ENCODE data around the gene BMERB1. TPM values are rescaled to one million over a fixed set of nuclear protein-coding genes. Genes with fewer than 3 reads are reported as not detected.

The BMERB1 gene
- total and polyA plus RNA-seq, 9 of the 15 experiments (the other 6 are each of a cell fraction or from before 2014, with no cell fraction given) = 0.29 to 2.9 (median 0.94) TPM

DNA sequence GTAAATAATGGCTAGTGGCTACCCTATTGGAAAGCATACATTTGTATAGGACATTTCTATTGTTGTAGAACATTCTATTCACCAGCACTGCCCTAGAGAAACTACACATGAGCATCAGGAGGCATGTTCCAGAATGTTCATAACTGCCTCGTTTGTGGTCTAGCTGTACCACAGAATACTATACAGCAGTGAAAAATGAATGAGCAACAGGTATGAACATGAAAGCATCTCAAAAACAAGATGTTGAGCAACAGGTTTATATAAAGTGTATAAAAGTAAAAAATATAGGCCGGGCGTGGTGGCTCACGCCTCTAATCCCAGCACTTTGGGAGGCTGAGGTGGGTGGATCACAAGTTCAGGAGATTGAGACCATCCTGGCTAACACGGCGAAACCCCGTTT lies 91.7 kb downstream of the BMERB1 start (continued):
- TF ChIP-seq, protein P1, sequence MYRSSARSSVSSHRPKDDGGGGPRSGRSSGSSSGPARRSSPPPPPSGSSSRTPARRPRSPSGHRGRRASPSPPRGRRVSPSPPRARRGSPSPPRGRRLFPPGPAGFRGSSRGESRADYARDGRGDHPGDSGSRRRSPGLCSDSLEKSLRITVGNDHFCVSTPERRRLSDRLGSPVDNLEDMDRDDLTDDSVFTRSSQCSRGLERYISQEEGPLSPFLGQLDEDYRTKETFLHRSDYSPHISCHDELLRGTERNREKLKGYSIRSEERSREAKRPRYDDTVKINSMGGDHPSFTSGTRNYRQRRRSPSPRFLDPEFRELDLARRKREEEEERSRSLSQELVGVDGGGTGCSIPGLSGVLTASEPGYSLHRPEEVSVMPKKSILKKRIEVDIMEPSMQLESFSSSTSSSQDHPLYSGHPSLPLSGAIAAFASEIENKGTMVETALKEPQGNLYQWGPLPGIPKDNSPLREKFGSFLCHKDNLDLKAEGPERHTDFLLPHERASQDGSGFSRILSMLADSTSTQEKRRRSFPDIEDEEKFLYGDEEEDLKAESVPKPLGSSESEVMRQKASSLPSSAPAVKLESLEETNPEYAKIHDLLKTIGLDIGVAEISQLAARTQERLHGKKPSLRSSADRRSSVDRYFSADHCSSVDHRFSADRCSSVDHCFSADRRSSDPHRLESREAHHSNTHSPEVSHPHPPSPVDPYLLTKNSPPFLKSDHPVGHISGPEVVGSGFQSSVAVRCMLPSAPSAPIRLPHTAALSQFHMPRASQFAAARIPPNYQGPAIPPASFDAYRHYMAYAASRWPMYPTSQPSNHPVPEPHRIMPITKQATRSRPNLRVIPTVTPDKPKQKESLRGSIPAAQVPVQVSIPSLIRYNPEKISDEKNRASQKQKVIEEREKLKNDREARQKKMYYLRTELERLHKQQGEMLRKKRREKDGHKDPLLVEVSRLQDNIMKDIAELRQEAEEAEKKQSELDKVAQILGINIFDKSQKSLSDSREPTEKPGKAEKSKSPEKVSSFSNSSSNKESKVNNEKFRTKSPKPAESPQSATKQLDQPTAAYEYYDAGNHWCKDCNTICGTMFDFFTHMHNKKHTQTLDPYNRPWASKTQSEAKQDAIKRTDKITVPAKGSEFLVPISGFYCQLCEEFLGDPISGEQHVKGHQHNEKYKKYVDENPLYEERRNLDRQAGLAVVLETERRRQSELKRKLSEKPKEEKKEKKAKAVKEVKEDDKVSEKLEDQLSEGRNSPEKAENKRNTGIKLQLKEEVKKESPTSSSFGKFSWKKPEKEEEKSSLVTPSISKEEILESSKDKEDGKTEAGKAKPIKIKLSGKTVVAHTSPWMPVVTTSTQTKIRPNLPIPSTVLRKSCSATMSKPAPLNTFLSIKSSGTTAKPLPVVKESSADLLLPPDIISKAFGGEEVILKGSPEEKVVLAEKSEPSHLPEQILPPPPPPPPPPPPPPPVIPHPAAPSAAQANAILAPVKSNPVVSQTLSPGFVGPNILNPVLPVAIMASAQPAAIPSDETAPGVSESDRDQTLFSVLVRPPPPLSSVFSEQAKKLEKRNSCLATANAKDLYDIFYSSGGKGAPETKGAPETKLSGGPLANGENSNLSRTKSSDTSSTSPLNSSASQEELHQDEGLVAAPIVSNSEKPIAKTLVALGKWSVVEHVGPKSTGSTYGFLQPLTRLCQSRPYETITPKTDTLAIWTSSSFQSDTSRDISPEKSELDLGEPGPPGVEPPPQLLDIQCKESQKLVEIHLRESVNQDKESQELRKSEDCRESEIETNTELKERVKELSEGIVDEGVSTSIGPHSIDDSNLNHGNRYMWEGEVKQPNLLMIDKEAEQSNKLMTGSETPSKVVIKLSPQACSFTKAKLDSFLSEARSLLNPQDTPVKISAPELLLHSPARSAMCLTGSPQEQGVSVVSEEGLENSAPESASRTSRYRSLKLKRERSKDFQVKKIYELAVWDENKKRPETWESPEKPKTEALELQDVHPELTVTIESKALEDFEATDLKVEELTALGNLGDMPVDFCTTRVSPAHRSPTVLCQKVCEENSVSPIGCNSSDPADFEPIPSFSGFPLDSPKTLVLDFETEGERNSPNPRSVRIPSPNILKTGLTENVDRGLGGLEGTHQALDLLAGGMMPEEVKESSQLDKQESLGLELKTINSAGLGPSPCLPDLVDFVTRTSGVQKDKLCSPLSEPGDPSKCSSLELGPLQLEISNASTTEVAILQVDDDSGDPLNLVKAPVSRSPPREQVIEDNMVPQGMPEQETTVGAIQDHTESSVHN (IDR thresholded peaks at IDR 0.05; ENCODE audit: borderline replicate concordance in 1 of 2, low read depth in 1 of 2) = no peak
- TF ChIP-seq, protein P2, sequence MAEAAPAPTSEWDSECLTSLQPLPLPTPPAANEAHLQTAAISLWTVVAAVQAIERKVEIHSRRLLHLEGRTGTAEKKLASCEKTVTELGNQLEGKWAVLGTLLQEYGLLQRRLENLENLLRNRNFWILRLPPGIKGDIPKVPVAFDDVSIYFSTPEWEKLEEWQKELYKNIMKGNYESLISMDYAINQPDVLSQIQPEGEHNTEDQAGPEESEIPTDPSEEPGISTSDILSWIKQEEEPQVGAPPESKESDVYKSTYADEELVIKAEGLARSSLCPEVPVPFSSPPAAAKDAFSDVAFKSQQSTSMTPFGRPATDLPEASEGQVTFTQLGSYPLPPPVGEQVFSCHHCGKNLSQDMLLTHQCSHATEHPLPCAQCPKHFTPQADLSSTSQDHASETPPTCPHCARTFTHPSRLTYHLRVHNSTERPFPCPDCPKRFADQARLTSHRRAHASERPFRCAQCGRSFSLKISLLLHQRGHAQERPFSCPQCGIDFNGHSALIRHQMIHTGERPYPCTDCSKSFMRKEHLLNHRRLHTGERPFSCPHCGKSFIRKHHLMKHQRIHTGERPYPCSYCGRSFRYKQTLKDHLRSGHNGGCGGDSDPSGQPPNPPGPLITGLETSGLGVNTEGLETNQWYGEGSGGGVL (CRISPR knock-in tag; IDR thresholded peaks at IDR 0.05) = no peak
- no peak for TF ChIP-seq ZNF12 (CRISPR knock-in tag; IDR thresholded peaks at IDR 0.05)
- no peak for TF ChIP-seq ZNF324 (CRISPR knock-in tag; IDR thresholded peaks at IDR 0.05)
- TF ChIP-seq RFX1 (IDR thresholded peaks at IDR 0.05) = no peak
- TF ChIP-seq BCOR (IDR thresholded peaks at IDR 0.05) = peak; percentile 68
- no peak for TF ChIP-seq ZNF778 (CRISPR knock-in tag; IDR thresholded peaks at IDR 0.05)

Data from K562 (cell line).